ENCODE measurements around the gene MAPK13.

- TF ChIP-seq CTCF (IDR thresholded peaks at IDR 0.05; ENCODE audit: low read length) (peak; percentile 8; the same call in 1 of the 2 replicates), EZH2 (optimal IDR thresholded peaks at IDR 0.05; ENCODE audit: low read depth, low read length) (no peak)
These were observed 1.4 kb downstream of the MAPK13 start for GRCh38 chr6:36131511-36132245.
